ENCODE results near the gene WFS1. TPM values are rescaled to one million over a fixed set of nuclear protein-coding genes. Genes with fewer than 3 reads are reported as not detected.

WFS1 gene
- total and polyA plus RNA-seq, 9 of the 15 experiments (the other 6 are each of a cell fraction or from before 2014, with no cell fraction given), result 0.01 to 0.29 (median 0.03) TPM; not detected in 5

- TF ChIP-seq HBP1 (CRISPR knock-in tag; IDR thresholded peaks at IDR 0.05), result no peak
- TF ChIP-seq ZNF449 (CRISPR knock-in tag; IDR thresholded peaks at IDR 0.05), result no peak
- TF ChIP-seq, protein P1, sequence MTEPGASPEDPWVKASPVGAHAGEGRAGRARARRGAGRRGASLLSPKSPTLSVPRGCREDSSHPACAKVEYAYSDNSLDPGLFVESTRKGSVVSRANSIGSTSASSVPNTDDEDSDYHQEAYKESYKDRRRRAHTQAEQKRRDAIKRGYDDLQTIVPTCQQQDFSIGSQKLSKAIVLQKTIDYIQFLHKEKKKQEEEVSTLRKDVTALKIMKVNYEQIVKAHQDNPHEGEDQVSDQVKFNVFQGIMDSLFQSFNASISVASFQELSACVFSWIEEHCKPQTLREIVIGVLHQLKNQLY (CRISPR knock-in tag; conservative IDR thresholded peaks at IDR 0.05), result no peak
- TF ChIP-seq, protein P2, sequence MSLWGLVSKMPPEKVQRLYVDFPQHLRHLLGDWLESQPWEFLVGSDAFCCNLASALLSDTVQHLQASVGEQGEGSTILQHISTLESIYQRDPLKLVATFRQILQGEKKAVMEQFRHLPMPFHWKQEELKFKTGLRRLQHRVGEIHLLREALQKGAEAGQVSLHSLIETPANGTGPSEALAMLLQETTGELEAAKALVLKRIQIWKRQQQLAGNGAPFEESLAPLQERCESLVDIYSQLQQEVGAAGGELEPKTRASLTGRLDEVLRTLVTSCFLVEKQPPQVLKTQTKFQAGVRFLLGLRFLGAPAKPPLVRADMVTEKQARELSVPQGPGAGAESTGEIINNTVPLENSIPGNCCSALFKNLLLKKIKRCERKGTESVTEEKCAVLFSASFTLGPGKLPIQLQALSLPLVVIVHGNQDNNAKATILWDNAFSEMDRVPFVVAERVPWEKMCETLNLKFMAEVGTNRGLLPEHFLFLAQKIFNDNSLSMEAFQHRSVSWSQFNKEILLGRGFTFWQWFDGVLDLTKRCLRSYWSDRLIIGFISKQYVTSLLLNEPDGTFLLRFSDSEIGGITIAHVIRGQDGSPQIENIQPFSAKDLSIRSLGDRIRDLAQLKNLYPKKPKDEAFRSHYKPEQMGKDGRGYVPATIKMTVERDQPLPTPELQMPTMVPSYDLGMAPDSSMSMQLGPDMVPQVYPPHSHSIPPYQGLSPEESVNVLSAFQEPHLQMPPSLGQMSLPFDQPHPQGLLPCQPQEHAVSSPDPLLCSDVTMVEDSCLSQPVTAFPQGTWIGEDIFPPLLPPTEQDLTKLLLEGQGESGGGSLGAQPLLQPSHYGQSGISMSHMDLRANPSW (CRISPR knock-in tag; IDR thresholded peaks at IDR 0.05), result no peak
- TF ChIP-seq SRSF9 (IDR thresholded peaks at IDR 0.05; ENCODE audit: borderline replicate concordance, low read depth, low read length), result no peak
- no peak for TF ChIP-seq ELF1 (tag; IDR thresholded peaks at IDR 0.05)
- no peak for TF ChIP-seq PHTF2 (CRISPR knock-in tag; IDR thresholded peaks at IDR 0.05)
- TF ChIP-seq KDM4B (IDR thresholded peaks at IDR 0.05; ENCODE audit: borderline replicate concordance in 2 of 2, low read depth in 1 of 2), result no peak
- no peak for TF ChIP-seq NFRKB (IDR thresholded peaks at IDR 0.05; ENCODE audit: low read depth)
- TF ChIP-seq JUND (IDR thresholded peaks at IDR 0.05; ENCODE audit: borderline replicate concordance, low read depth, low read length), result no peak
- TF ChIP-seq JUND (tag; IDR thresholded peaks at IDR 0.05; ENCODE audit: borderline replicate concordance, low read depth, low read length), result no peak
- no peak for TF ChIP-seq RAD51 (IDR thresholded peaks at IDR 0.05; ENCODE audit: borderline replicate concordance, low read depth)
Measured at GRCh38 chr4:6338951-6339817, 69.5 kb downstream of the WFS1 start (continued).

Data from K562 (cell line).